ENCODE results near the gene SND1.

Gene SND1

DNA sequence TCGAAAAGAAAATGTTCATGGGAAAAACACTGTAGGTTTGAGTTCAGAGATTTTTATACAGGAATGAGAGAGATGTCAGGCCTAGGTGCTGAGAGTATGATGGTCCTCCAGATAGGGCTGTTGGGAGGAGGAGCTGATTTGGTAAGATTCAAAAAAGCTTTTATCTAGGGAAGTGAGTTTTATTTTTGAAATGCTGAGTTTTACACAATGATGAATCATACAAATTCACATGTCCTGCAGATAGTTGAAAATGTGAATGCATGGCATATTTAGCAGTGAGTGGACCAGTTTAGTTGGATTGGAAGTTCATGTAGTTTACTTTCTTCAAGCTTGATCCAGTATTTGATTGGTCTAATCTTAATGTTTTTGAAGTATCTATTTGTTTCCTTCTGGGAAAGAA, 224.4 kb downstream of the SND1 start:
- DNase-seq: no peak

GRCh38 chr7:127877951-127878350, 226.0 kb downstream of the SND1 start:
- no peak for DNase-seq

GRCh38 chr7:127878791-127879190, 226.8 kb downstream of the SND1 start:
- no peak for DNase-seq

- DNase-seq: no peak
These were observed 227.4 kb downstream of the SND1 start for GRCh38 chr7:127879436-127879835.

DNA sequence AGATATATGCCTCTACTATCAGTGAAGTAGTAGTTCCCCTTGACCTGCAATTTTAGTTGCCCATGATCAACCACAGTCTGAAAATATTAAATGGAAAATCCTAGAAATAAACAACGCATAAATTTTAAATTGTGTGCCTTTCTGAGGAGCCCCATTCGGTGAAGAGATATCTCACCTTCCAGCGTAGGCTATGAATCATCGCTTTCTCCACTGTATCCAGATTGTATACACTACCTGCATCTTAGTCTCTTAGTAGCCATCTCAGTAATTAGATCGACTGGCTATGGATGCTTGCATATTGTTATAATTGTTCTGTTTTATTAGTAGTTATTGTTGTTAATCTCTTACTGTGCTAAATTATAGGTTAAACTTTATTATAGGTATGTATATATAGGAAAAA, 227.9 kb downstream of the SND1 start:
- DNase-seq: no peak

- no peak for DNase-seq
These were observed 228.5 kb downstream of the SND1 start for GRCh38 chr7:127880454-127880853.

GRCh38 chr7:127881564-127881963, 229.6 kb downstream of the SND1 start:
- no peak for DNase-seq

DNA sequence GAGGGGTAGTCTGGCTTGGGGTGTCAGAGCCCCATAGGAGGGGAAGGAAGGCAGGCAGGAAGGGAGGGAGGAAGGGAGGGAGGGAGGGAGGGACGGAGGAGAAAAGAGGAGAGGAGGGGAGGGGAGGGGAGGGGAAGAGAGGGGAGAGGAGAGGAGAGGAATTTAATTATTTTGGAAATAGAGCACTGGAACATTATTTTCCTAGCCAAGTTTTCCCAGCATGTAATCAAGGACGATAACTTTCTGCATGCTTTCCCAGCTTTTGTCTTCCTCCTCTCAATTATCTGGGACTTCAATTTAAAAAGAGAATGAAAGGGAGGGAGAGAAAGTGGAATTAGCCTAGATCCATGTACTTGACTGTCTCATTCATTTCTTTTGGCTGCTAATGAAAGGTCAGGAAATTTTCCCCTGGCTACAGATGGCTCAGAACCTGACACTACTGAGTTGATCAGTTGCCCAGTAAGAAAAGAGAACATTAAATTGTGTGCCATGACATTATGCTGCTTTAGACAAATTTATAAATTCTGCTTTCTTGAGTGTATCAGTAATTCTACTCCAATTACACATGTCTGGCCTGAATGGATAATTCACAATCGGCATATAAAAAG, 230.4 kb downstream of the SND1 start:
- DNase-seq: no peak

- DNase-seq: no peak
These were observed 232.1 kb downstream of the SND1 start for GRCh38 chr7:127884066-127884559.

GRCh38 chr7:127885222-127885772, 233.3 kb downstream of the SND1 start:
- DNase-seq: no peak

GRCh38 chr7:127885843-127886242, 233.8 kb downstream of the SND1 start:
- DNase-seq: no peak

- no peak for DNase-seq
These were observed 234.3 kb downstream of the SND1 start for GRCh38 chr7:127886248-127886647.

- no peak for DNase-seq
These were observed 235.1 kb downstream of the SND1 start for GRCh38 chr7:127887096-127887495.

DNA sequence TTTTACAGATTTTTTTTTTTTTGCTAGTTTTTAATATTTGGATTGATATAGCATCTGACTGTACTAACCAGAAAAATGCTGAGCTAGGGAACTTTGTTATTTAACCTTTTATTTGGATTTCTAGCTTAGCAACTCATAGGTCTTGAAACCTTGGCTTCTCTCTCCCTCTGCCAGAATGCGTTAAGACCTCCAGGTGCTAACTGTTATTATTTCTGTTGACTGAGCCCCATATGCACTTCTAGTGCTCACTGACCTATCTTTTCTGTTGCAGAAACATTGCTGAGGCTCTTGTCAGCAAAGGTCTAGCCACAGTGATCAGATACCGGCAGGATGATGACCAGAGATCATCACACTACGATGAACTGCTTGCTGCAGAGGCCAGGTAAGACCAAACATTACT, 235.6 kb downstream of the SND1 start:
- no peak for DNase-seq

GRCh38 chr7:127888411-127888810, 236.4 kb downstream of the SND1 start:
- no peak for DNase-seq

- no peak for DNase-seq
These were observed 236.8 kb downstream of the SND1 start for GRCh38 chr7:127888825-127889224.

- DNase-seq: no peak
These were observed 237.7 kb downstream of the SND1 start for GRCh38 chr7:127889677-127890076.

GRCh38 chr7:127890726-127891125, 238.7 kb downstream of the SND1 start:
- no peak for DNase-seq

DNA sequence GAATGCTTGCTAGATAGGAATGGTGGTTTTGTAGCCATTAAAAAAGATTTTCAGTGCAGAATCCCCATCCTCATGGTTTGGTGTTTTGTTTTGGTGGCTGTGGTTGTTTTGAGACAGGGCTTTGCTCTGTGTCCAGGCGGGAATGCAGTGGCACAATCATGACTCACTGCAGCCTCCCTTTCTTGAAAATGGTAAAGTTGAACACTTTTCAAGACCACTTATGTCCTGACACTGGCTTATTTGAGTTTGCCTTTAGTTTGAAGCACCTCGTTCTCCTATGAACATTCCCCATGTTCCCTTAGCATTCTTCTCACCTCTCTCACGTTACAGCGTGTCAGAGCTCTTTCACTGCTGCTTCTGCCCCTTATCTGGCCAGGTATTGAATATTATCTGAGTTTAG, 239.2 kb downstream of the SND1 start:
- no peak for DNase-seq

DNA sequence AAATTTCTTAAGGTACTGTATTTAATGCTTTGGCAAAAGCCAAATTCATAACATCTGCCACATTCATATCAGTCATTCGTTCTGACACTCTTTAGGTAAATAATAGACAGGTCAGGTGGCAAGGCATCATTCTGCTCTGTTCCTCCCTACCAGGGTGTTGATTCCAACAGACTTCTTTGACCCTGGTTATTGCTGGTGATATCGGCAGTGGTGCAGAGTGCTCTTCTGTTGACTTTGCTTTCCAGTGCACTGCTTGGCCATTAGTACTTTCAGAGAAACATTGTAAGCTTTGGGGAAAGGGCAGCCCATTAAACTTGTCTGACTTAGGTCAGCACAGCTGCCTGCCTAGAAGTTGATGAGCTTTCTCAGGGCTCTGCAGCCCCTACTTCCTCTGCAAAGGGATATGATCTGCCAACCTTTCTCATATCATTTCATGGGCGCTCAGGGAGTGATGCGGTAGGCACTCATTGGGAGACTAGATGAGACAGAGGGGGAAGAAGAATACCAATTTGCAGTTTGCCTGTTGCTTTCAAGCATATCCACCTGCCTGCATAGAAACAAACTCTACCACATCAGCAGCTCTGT, 240.0 kb downstream of the SND1 start:
- DNase-seq: no peak

DNA sequence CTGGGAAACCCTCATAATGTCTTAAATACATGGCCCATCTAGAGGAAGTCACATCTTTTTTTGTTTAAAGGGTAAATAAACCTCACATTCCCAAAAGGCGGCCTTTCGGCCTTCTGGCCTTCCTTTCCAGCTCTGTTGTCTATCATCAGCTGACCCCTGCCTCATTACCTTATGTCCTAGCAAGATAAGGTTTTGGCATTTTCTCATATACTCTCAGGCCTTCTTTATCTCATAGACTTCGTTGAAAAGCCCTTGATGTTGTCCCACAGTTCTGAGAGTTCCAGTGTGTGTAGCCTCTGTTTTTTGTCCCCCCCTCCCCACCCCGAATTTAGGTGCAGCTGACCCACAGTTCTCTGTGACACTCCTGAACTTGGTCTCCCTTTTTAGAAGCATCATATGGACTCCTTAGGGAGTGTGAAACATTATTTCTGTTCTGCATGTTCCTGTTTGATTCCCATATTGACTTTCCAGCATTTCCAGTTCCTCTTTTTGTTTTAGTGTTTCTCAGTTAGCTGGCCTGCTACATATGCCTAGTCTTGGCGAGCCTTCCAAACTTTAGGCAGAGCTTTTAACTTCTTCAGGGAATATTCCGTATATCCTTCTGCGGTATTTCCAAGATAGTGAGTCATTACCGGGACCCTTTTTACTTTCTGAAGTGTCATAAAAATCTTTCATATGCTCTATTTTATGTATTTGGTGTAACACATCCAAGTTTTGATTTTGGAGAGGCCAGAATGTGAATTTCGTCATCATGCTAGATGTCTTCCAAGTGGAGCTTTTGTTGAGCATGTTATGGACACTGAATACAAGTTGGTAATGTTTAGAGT, 240.7 kb downstream of the SND1 start:
- DNase-seq: no peak

DNA sequence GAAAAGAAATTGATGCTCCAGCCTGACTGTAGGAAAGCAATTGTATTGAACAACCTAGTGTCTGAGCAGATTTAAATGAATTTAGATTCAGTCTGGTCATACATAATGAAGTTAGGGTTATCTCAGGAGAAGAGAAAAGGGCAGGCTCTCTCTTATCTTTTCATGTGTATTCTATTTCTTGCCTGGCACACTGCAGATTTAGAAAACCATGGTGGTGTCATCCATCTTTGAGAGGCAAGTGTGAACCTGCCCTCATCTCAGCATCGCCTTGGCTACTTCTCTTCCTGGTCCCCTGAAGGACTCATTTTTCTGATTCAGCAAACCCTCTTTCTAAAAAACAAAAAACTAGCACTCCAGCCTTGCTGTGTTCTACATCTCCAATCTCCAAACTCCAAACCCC, 241.6 kb downstream of the SND1 start:
- DNase-seq: no peak

DNA sequence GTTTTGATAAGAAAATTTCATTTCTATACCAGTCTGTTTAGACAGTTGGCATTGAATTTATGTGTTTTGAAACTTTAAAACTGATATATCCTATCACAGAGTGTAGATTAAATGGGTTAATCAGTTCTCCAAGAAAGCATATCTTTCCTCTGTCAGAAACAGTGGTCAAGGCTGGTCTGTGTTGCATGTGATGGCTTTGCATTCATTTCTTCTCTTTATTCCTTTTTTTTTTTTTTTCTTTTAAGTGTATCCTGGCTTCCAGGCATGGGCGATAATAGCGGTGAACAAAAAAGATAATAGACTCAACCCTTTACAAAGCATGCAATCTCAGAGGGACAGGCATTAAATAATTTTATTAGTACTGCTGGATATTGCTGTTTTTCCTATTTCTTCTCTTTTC, 242.6 kb downstream of the SND1 start:
- no peak for DNase-seq

DNA sequence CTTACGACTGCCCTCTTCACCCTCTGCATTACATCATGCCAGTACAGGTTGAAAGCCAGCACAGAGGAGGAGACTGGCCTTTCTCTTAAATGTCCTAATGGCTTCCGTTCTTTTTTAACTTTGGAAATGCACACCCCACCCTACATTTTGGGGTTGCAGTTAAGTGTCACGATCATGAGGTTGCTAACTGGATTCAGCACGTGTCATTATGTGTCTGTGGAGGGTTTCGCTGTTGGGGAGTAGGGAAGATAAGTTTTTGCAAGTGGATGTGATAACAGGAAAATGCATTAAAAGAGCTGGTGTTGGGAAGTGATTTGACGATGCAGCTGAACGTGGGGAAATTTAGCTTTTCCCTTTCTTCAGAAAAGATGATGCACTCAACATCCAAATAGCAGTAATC, 243.4 kb downstream of the SND1 start:
- DNase-seq: no peak
